ENCODE results near the gene INSYN2B. TPM values are rescaled to one million over a fixed set of nuclear protein-coding genes. Genes with fewer than 3 reads are reported as not detected.

The INSYN2B gene
- total and polyA plus RNA-seq, 2 of the 4 experiments (the other 2 are of a cell fraction) = 9.1 to 33.5 TPM

- WGBS, 2 experiments (ENCODE audit: extremely low coverage in 2 of 2, insufficient read length in 1 of 2) = 100% methylated on average over 1 of the region's 3 CpGs; no CpG with 5 or more reads in 1 of the 2 experiments
- Histone ChIP-seq H3K56ac (ENCODE audit: extremely low read depth, insufficient read depth, low read length) (no peak overlapping the region), H3K23ac (ENCODE audit: low read depth, low read length) (no peak overlapping the region), H3K4me1 (ENCODE audit: control insufficient read depth, insufficient read depth, low read length) (no peaks in the 10 kb centered on the region), H2BK5ac (ENCODE audit: low read depth, low read length, poor library complexity, severe bottlenecking) (no peak overlapping the region), H3K27ac (ENCODE audit: insufficient read depth, low read length) (no peak overlapping the region), H2AK9ac (replicated peaks; ENCODE audit: low read depth, low read length, poor library complexity) (no peak overlapping the region), H3K9me1 (ENCODE audit: insufficient read depth, low read length) (no peaks in the 10 kb centered on the region), H3K4me2 (ENCODE audit: low read depth, low read length) (no peak overlapping the region), H3K36me3 (ENCODE audit: control insufficient read depth, insufficient read depth, low read length) (peaks cover 2% of the 10 kb centered on the region; the same call in 1 of the 2 replicates), H3K9ac (ENCODE audit: low read depth, low read length) (no peak overlapping the region), H3K79me1 (ENCODE audit: low read depth in 1 of 2, low read length in 2 of 2) (peaks cover 0 to 6% of the 10 kb centered on the region in 2 experiments; a peak in 1 of 4 replicates), H4K5ac (ENCODE audit: low read depth, low read length) (no peak overlapping the region), H3K4ac (ENCODE audit: low read depth, low read length) (no peak overlapping the region), H2BK15ac (ENCODE audit: low read depth, low read length) (no peak overlapping the region), H3K18ac (ENCODE audit: low read depth, low read length) (no peak overlapping the region), H4K20me1 (ENCODE audit: insufficient read depth, low read length) (no peaks in the 10 kb centered on the region), H2BK120ac (ENCODE audit: low read depth, low read length) (no peak overlapping the region), H4K91ac (ENCODE audit: insufficient read depth, low read depth, low read length) (no peak overlapping the region), H3K27me3 (ENCODE audit: control insufficient read depth, insufficient read depth, low read length) (no peaks in the 10 kb centered on the region), H3K9me3 (ENCODE audit: control insufficient read depth, insufficient read depth, low read length) (no peaks in the 10 kb centered on the region), H3K14ac (replicated peaks; ENCODE audit: low read depth, low read length) (no peak overlapping the region), H4K8ac (ENCODE audit: low read depth in 2 of 2, low read length in 2 of 2) (no peak overlapping the region), H2BK20ac (ENCODE audit: low read depth, low read length) (no peak overlapping the region), H2AFZ (replicated peaks; ENCODE audit: low read length, poor library complexity) (no peak overlapping the region), H2AK5ac (ENCODE audit: low read depth, low read length) (no peak overlapping the region), H3K4me3 (ENCODE audit: insufficient read depth, low read depth, low read length) (no peak overlapping the region)
- no TSS peak for BruUV-seq (replicated peaks)
- POLR2A ChIA-PET (ENCODE audit: unreplicated experiment) = no interaction called here
- dilution Hi-C loops (cut with HindIII; ENCODE audit: low sequenced_read_pairs, unreplicated experiment) = no loop called here
- TF ChIP-seq MAZ (IDR thresholded peaks at IDR 0.05; ENCODE audit: borderline replicate concordance, low read depth, low read length) = no peak
- no peak for TF ChIP-seq RCOR1 (IDR thresholded peaks at IDR 0.05; ENCODE audit: insufficient replicate concordance, low read length)
- no peak for TF ChIP-seq MXI1 (IDR thresholded peaks at IDR 0.05; ENCODE audit: borderline replicate concordance, low read depth, low read length)
- intact Hi-C loops (cut with micrococcal nuclease) = no loop called here
- DNase-seq = no peak
- no peak for ATAC-seq (ENCODE audit: low read depth)
- in situ Hi-C loops (cut with MboI; ENCODE audit: low sequenced_read_pairs) = no loop called here
- CTCF ChIA-PET = interaction anchor here (0.6 kb wide), 1 partner anchor 34 kb away, joined by 3 read pairs; no protein-coding TSS in a partner anchor
Observed at GRCh38 chr5:169869066-169869465, 111.2 kb downstream of the INSYN2B start.
